Type B pancreatic cell (in vitro differentiated cells): ENCODE measurements around the gene FYTTD1. TPM values are rescaled to one million over a fixed set of nuclear protein-coding genes. Genes with fewer than 3 reads are reported as not detected.

Experiments used
- DNase-seq: peaks from one replicate; pipeline ENCODE4 v3.0.0; 2021; ENCODE audit warnings: mixed read lengths; ENCODE audit not compliant: unreplicated experiment; ENCODE audit errors: extremely low spot score
- H3K27ac Mint-ChIP-seq: 2 replicates; pipeline ENCODE4 v1.8.0; 2021; ENCODE audit warnings: mild to moderate bottlenecking, mixed read lengths
- H3K27me3 Mint-ChIP-seq: 2 replicates; pipeline ENCODE4 v1.8.0; 2021; ENCODE audit warnings: mixed read lengths
- H3K36me3 Mint-ChIP-seq: 2 replicates; pipeline ENCODE4 v1.8.0; 2021; ENCODE audit warnings: mixed read lengths
- H3K4me1 Mint-ChIP-seq: one replicate; pipeline ENCODE4 v1.8.0; 2021; ENCODE audit warnings: mixed read lengths; ENCODE audit not compliant: unreplicated experiment
- H3K4me3 Mint-ChIP-seq: 2 replicates; pipeline ENCODE4 v1.8.0; 2021; ENCODE audit warnings: mild to moderate bottlenecking, mixed read lengths
- H3K9me3 Mint-ChIP-seq: 2 replicates; pipeline ENCODE4 v1.8.0; 2021; ENCODE audit warnings: mixed read lengths
- total RNA-seq: library from RNA; stranded (reverse); gene quantifications from 2 replicates; pipeline ENCODE4 v1.2.1, GENCODE V29; 2021; ENCODE audit warnings: low replicate concordance
- TF ChIP-seq, protein P1 (sequence below): fragments of 200-600 bp; sonication (generic); conservative IDR thresholded peaks from 2 replicates; pipeline ENCODE4 v1.5.0; 2021; ENCODE audit warnings: antibody characterized with exemption, mild to moderate bottlenecking

FYTTD1 gene
- total RNA-seq, 1 donor from 2014 or later, result 58.8 TPM

DNA sequence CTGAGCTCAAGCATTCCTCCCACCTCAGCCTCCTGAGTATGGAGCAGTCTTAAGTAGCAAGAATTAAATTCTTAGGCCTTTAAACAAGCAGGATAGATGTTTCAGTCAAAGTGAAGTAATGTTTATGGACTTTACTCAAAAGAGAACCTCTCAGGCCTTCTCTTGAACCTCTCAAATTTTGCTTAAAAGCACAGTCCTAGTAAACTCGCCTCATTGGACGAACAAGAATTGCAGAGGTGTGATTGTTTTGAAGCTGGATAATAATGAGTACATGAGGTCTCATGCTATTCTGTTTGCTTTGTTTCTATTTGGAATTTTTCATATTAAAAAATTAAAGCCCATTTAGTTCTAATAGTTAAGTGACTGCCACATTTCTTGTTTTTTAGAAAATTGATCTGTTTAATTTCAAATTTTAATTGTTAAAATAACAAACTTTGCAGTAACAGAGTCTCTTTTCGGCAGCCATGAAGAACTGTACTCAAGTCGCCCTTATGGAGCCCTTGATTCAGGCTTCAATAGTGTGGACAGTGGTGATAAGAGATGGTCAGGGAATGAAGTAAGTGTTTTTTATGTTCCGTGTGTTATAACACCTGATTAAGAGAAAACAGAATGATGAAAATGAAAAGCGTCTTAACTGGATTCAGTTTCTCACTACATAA, 80.8 kb downstream of the FYTTD1 start:
- TF ChIP-seq, protein P1, sequence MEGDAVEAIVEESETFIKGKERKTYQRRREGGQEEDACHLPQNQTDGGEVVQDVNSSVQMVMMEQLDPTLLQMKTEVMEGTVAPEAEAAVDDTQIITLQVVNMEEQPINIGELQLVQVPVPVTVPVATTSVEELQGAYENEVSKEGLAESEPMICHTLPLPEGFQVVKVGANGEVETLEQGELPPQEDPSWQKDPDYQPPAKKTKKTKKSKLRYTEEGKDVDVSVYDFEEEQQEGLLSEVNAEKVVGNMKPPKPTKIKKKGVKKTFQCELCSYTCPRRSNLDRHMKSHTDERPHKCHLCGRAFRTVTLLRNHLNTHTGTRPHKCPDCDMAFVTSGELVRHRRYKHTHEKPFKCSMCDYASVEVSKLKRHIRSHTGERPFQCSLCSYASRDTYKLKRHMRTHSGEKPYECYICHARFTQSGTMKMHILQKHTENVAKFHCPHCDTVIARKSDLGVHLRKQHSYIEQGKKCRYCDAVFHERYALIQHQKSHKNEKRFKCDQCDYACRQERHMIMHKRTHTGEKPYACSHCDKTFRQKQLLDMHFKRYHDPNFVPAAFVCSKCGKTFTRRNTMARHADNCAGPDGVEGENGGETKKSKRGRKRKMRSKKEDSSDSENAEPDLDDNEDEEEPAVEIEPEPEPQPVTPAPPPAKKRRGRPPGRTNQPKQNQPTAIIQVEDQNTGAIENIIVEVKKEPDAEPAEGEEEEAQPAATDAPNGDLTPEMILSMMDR, result no peak
- Mint-ChIP-seq H3K36me3 (peaks cover 35% of the 10 kb centered on the region), H3K4me1 (no peaks in the 10 kb centered on the region), H3K9me3 (no peaks in the 10 kb centered on the region), H3K27me3 (no peaks in the 10 kb centered on the region), H3K4me3 (no peak overlapping the region), H3K27ac (no peak overlapping the region)
- no peak for DNase-seq

DNA sequence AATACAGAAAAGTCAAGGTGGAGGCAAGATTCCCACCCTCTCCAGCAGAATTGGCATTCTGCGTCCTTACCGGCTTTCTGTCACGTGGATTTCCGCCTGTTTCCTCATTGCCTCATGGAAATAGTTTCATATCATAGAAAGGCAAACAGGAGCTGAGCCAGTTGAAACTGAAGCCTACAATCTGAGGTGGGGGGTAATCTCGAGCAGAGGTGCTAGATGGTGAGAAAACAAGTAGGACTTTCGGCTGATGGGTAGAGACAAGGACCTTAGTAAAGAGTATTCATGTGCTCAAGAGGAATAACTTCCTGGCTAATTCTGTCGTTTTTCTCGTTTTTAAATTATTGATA, 81.3 kb downstream of the FYTTD1 start:
- Mint-ChIP-seq H3K4me3 (no peak overlapping the region), H3K27ac (no peak overlapping the region), H3K4me1 (no peaks in the 10 kb centered on the region), H3K27me3 (no peaks in the 10 kb centered on the region), H3K9me3 (no peaks in the 10 kb centered on the region), H3K36me3 (peaks cover 33% of the 10 kb centered on the region)
- DNase-seq, result no peak
- TF ChIP-seq, protein P1, result no peak

GRCh38 chr3:197833930-197834715, 84.4 kb downstream of the FYTTD1 start:
- Mint-ChIP-seq H3K4me1 (no peaks in the 10 kb centered on the region), H3K27ac (no peak overlapping the region), H3K27me3 (no peaks in the 10 kb centered on the region), H3K4me3 (no peak overlapping the region), H3K9me3 (no peaks in the 10 kb centered on the region), H3K36me3 (peaks cover 23% of the 10 kb centered on the region)
- DNase-seq, result no peak
- TF ChIP-seq, protein P1, result no peak

DNA sequence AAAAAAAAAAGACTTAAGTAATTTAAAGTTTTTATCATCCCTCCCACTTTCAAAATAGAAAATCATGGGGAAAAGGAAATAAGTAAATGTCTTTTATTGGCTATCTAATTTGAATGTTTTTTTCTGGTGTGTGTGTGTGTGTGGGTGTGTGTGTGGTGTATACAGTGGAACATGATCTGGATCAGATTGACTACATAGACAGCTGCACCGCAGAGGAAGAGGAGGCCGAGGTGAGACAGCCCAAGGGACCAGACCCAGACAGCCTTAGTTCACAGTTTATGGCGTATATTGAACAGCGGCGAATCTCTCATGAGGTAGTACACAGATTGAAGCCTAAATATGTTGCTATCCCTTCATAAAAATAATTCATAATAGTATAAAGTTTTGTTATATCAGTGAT, 85.8 kb downstream of the FYTTD1 start:
- DNase-seq, result no peak
- H3K4me3 Mint-ChIP-seq, result no peak overlapping the region
- H3K27me3 Mint-ChIP-seq, result no peaks in the 10 kb centered on the region
- H3K9me3 Mint-ChIP-seq, result no peaks in the 10 kb centered on the region
- TF ChIP-seq, protein P1, result no peak
- no peaks in the 10 kb centered on the region for H3K4me1 Mint-ChIP-seq
- H3K27ac Mint-ChIP-seq, result no peak overlapping the region
- H3K36me3 Mint-ChIP-seq, result peaks cover 17% of the 10 kb centered on the region

DNA sequence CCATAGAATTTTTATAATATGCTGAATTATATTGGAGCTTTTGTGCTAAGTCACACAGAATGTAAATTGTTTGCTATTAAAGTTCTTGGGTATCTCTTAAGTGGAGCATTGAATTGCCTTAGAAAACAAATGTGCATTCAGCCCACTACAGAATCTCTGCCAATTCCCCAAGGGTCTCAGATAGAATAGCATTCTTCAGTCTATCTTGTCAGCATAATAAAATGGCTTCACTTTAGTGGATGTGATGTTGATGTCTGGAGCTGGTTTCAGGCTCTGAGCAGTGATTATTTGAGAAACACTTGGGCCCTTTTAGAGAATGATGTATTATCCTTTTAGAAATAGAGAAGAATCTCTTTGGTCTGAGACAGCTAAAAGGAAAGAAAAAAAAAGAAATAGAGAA, 86.6 kb downstream of the FYTTD1 start:
- H3K9me3 Mint-ChIP-seq, result no peaks in the 10 kb centered on the region
- TF ChIP-seq, protein P1, result no peak
- H3K36me3 Mint-ChIP-seq, result peaks cover 15% of the 10 kb centered on the region
- H3K27ac Mint-ChIP-seq, result no peak overlapping the region
- no peaks in the 10 kb centered on the region for H3K27me3 Mint-ChIP-seq
- no peak overlapping the region for H3K4me3 Mint-ChIP-seq
- no peak for DNase-seq
- H3K4me1 Mint-ChIP-seq, result no peaks in the 10 kb centered on the region

Other genes with a start within 250 kb of the FYTTD1 start
- gene BDH1, start 193.9 kb upstream of the FYTTD1 start, total RNA-seq, result 32.0 and 56.1 TPM in 2 replicates
- gene RUBCN, start 13.0 kb upstream of the FYTTD1 start, total RNA-seq, result 26.7 and 33.2 TPM in 2 replicates
- 49.7 and 58.7 TPM in 2 replicates for gene LRCH3, start 41.4 kb downstream of the FYTTD1 start, total RNA-seq
- 1,179 and 1,301 TPM in 2 replicates for gene RPL35A, start 200.3 kb downstream of the FYTTD1 start, total RNA-seq
- 10.0 and 10.8 TPM in 2 replicates for gene LMLN, start 210.3 kb downstream of the FYTTD1 start, total RNA-seq